Prostate gland (tissue), 2 donors: ENCODE data around the gene SLC66A2.
"Not testable (repeated sequence)": the region's sequence is repeated elsewhere in the genome, so short reads cannot be mapped to it uniquely, and the experiment has no call there.

Source experiments
- CTCF ChIP-seq, 4 experiments: fragments of 200-600 bp in 2 of 4; fragments of 450-650 bp in 2 of 4; sonication (generic) in 2 of 4; IDR thresholded peaks; 1 replicate in 3 of 4; 2 replicates in 1 of 4; pipeline ENCODE4 v1.5.1; 2016 to 2019; ENCODE audit warnings: antibody characterized with exemption in 4 of 4, mild to moderate bottlenecking in 2 of 4, moderate library complexity in 2 of 4
- POLR2A ChIP-seq: fragments of 450-650 bp; IDR thresholded peaks from one replicate; pipeline ENCODE4 v1.6.1; 2016; ENCODE audit warnings: antibody characterized with exemption, mild to moderate bottlenecking
- POLR2AphosphoS5 ChIP-seq: sonication (generic); formaldehyde crosslinking; IDR thresholded peaks from one replicate; pipeline ENCODE4 v1.6.1; 2017; ENCODE audit warnings: antibody characterized with exemption

DNA sequence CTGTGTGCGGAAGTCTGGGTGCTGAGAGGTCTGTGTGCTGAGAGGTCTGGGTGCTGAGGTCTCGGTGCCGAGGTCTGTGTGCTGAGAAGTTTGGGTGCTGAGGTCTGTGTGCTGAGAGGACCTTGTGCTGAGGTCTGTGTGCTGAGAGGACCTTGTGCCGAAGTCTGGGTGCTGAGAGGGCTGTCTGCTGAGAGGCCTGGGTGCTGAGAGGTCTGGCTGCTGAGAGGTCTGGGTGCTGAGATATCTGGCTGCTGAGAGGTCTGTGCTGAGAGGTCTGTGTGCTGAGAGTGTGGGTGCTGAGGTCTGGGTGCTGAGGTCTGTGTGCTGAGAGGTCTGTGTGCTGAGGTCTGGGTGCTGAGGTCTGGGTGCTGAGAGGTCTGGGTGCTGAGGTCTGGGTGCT is 86.5 kb downstream of the SLC66A2 start:
- not testable (repeated sequence) for TF ChIP-seq POLR2A; CTCF (IDR thresholded peaks at IDR 0.05); POLR2AphosphoS5
